ENCODE data around the gene KCNT1. TPM values are rescaled to one million over a fixed set of nuclear protein-coding genes. Genes with fewer than 3 reads are reported as not detected.

Gene KCNT1
- total RNA-seq, 1 experiment from 2014 or later = 0.68 TPM

DNA sequence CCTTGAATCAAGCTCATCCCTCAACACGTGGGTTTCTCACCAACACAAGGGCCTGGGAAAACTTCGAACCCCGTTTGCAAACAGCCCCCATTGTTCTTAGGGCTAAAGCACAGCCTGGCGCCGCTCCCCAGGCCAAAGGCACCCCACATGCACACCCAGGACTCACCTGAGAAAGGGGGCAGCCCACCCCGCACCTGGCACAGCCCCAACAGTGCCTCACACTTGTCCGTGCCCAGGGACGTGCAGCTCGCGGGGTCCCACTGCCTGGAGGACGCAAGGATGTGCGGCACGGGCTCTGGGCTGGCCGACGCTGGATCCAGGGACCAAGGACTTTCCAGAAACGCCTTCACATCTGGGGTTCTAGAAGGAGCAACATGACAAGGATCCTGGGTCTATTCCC, 5.5 kb upstream of the KCNT1 start:
- no peaks in the 10 kb centered on the region for H3K79me1 ChIP-seq (ENCODE audit: insufficient read depth, low read depth, low read length, poor library complexity, severe bottlenecking)
- H3K4me2 ChIP-seq (ENCODE audit: insufficient read depth, insufficient read length, low read length) = no peak overlapping the region
- H4K5ac ChIP-seq (ENCODE audit: insufficient read length, low read depth, low read length) = no peak overlapping the region
- Mint-ChIP-seq H3K27ac (no peak overlapping the region), H3K27me3 (ENCODE audit: low read depth) (peaks cover 7% of the 10 kb centered on the region), H3K4me1 (peaks cover 9 to 13% of the 10 kb centered on the region in 2 experiments), H3K4me3 (no peak overlapping the region), H3K36me3 (ENCODE audit: insufficient read depth in 1 of 3, low read depth in 3 of 3) (no peaks in the 10 kb centered on the region), H3K9me3 (no peaks in the 10 kb centered on the region)
- H3K18ac ChIP-seq (ENCODE audit: insufficient read length, low read depth, low read length) = no peak overlapping the region
- DNase-seq = no peak
- no peak overlapping the region for H3K27ac ChIP-seq (ENCODE audit: insufficient read length, low read depth, low read length)
- H3K4me1 ChIP-seq (ENCODE audit: insufficient read depth, low read length) = no peaks in the 10 kb centered on the region
- H3T11ph ChIP-seq (ENCODE audit: low read length) = no peak overlapping the region
- no peak overlapping the region for H2BK12ac ChIP-seq (ENCODE audit: insufficient read length, low read depth, low read length)
- no peak overlapping the region for H3K14ac ChIP-seq (ENCODE audit: insufficient read depth, low read length)
- no peak overlapping the region for H2BK20ac ChIP-seq (ENCODE audit: low read depth, low read length, poor library complexity, severe bottlenecking)
- no peaks in the 10 kb centered on the region for H4K20me1 ChIP-seq (ENCODE audit: control insufficient read depth, insufficient read depth, insufficient read length)
- H3K4ac ChIP-seq (ENCODE audit: low read depth, low read length) = no peak overlapping the region
- no peak overlapping the region for H3K9ac ChIP-seq (ENCODE audit: extremely low read depth, insufficient read length, low read length)
- no peak overlapping the region for H3K23ac ChIP-seq (ENCODE audit: insufficient read length, low read depth, low read length)
- H2AFZ ChIP-seq (ENCODE audit: low read length) = no peak overlapping the region
- TF ChIP-seq CTCF (conservative IDR thresholded peaks at IDR 0.05) = no peak
- H2BK5ac ChIP-seq (ENCODE audit: insufficient read length, low read length) = no peak overlapping the region
- no CpG with 5 or more reads among the region's 16 CpGs for WGBS (ENCODE audit: extremely low coverage, insufficient read length, low lambda C conversion rate)
- no peaks in the 10 kb centered on the region for H3K79me2 ChIP-seq (ENCODE audit: insufficient read depth, low read length)
- H3K9me3 ChIP-seq (ENCODE audit: control insufficient read depth, low read depth, low read length) = no peaks in the 10 kb centered on the region
- no peak overlapping the region for H4K8ac ChIP-seq (replicated peaks; ENCODE audit: insufficient read length, low read depth, low read length)
- H3K27me3 ChIP-seq (ENCODE audit: insufficient read depth, low read length) = no peaks in the 10 kb centered on the region
- H4K91ac ChIP-seq (ENCODE audit: insufficient read length, low read depth, low read length) = no peak overlapping the region
- no peak overlapping the region for H2AK5ac ChIP-seq (ENCODE audit: insufficient read length, low read length)
- H2BK15ac ChIP-seq (ENCODE audit: low read depth, low read length) = no peak overlapping the region
- H2BK120ac ChIP-seq (ENCODE audit: low read depth, low read length, poor library complexity, severe bottlenecking) = no peak overlapping the region
- no peak overlapping the region for H3K56ac ChIP-seq (ENCODE audit: insufficient read length, low read depth, low read length)
- no peaks in the 10 kb centered on the region for H3K23me2 ChIP-seq (ENCODE audit: insufficient read length, low read depth, low read length, poor library complexity, severe bottlenecking)
